Muscle of back (tissue), 11 donors: Measurements from ENCODE around the gene CHID1. TPM values are rescaled to one million over a fixed set of nuclear protein-coding genes. Genes with fewer than 3 reads are reported as not detected.

ENCODE experiments used
- DNase-seq, 3 donors: peaks; one replicate each; pipeline versions ENCODE4 v3.0.0 to v3.0.0-alpha.2; 2013
- polyA plus RNA-seq, 10 donors: library from polyadenylated mRNA; unstranded; fragments of 120-200 nt; gene quantifications; one replicate each; pipeline ENCODE4 v1.2.1, GENCODE V29; 2013; ENCODE audit not compliant: insufficient read length in 10 of 10

The CHID1 gene
- polyA plus RNA-seq, 10 donors = 53.2 to 82.8 (median 64.0) TPM

- peak in 1 of 3 donors; percentile 57 for DNase-seq
These were observed 59.5 kb downstream of the CHID1 start for GRCh38 chr11:850775-851763.

DNA sequence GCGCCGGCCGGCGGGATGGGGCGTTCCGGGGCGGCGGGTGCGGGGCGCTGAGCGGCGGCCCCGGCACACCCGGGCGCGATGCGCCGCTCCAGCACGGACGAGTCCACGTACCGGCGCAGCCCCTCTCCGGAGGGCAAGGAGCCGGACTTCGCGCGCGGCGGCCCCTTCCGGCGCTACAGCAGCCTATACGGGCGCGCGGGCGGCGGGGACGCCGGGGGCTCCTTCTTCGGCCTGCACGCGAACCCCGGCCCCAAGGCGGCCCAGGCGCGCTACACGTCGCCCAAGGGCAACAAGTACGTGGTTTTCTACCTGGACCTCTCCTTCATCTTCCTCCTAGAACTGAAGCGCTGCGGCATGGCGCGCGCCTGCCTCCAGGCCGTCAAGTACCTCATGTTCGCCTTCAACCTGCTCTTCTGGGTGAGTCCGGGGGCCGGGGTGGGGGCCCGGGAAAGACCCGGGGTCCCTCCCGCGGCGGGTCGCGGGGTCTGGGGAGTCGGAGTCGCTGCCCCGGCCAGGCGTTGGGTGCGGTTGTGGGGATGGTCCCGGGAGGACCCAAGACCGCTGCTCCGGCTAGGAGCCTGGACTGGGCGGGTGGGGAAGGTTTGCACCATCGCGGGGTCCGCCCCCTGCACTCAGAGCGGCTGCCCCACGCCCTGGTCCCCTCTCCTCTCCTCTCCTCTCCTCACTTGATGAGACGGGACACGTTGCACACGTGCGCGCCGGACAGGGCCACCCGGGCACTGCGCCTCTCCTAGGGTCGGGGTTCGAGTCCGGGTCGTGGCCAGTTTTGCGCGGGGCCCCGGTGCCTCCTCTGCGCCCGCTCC, 60.4 kb downstream of the CHID1 start:
- peak in 1 of 3 donors; percentile 60 for DNase-seq

GRCh38 chr11:849104-849824, 61.3 kb downstream of the CHID1 start:
- DNase-seq = peak in 1 of 3 donors; percentile 76

- DNase-seq = peak in 1 of 3 donors; percentile 59
These were observed 62.2 kb downstream of the CHID1 start for GRCh38 chr11:848380-848931.

DNA sequence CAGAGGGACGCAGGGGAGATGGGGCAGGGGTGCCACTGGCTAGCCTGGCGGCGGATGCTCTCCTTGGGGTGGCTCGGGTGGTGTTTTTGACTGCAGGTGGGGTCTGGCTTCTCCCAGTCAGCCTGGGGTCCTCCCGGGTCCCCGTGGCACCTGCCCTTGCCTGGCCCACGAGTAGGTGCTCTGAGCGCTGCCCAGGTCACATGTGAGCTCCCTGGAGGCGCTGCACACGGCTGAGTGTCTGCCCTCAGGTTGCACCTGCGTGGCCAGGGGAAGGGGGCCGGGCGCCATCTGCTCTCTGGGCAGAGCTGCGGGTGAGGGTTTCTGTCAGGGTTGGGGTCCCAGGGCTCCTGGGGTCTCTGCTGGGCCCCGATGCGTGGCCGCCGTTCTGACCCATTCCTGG, 62.7 kb downstream of the CHID1 start:
- DNase-seq = no peak

DNA sequence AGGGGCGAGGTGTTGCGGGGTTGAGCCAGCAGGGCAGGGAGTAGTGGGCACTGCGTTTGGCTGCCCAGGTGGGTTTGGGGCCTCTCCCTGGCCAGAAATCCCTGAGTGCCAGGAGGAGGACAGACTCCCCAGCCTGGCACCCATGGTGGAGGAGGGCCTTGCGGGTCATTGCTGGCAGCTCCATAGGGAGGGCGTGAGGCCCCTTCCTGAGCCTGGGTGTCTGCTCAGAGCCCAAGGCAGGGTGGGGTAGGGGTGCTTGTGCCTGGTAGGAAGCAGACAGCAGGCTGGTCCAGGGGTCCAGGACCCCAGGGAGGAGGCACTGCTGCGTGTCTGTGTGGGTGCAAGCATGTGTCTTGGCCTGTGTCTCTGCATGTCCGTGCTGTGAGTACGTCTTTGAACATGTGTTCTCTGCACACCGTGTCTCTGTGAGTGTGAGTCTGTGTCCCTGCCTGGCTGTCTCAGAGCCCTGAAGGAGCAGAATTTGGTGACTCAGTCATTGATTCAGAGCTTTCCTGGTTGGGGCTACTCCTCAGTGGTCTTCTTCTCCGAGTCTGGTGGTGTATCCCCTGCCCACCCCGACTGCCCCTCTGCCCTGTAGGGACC, 64.0 kb downstream of the CHID1 start:
- DNase-seq = no peak

- peak in 1 of 3 donors; percentile 46 for DNase-seq
These were observed 64.6 kb downstream of the CHID1 start for GRCh38 chr11:845872-846495.

DNA sequence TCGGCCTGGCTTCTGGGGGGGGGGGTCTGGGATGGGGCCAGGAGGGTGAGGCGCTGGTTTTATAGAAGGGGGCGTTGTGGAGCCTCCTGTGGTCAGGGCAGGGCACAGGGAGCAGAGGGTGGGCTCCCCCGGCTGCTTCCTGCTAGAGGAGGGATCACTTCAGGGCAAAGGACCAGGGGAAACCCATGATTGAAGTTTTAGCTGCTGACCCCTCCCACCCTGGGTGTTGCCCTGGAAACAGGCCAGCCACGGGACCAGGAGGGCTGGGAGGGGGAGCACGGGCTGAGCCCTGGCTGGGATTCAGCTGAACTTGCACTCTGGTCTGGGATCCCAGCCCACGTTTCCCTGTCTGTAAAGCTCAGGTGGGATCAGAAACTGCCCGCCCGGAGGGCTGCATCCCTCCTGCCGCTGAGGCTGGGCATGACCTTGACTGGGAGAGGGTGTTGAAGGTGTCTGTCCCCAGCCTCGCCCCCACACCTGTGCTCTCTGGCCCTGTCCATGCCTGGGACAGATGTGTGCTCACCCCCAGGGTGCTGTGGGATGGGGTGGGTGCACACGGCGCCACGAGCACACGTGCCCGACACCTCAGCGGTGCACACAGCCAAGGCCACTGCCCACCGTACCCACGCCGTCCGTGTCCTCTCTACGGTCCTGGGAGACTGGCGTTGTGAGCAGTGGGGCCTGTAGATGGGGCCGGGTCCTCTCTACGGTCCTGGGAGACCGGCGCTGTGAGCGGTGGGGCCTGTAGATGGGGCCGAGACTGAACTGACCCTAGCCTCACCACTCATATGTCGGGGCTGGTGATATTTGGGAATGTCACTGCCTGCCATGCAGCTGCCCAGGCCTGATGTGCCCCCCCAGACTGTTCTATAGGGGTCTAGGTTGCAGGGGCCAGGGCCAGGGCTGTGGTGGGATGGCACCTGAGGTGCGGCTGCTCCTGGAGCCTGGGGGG, 65.6 kb downstream of the CHID1 start:
- peak; percentile 92 to 95 (median 94) for DNase-seq

DNA sequence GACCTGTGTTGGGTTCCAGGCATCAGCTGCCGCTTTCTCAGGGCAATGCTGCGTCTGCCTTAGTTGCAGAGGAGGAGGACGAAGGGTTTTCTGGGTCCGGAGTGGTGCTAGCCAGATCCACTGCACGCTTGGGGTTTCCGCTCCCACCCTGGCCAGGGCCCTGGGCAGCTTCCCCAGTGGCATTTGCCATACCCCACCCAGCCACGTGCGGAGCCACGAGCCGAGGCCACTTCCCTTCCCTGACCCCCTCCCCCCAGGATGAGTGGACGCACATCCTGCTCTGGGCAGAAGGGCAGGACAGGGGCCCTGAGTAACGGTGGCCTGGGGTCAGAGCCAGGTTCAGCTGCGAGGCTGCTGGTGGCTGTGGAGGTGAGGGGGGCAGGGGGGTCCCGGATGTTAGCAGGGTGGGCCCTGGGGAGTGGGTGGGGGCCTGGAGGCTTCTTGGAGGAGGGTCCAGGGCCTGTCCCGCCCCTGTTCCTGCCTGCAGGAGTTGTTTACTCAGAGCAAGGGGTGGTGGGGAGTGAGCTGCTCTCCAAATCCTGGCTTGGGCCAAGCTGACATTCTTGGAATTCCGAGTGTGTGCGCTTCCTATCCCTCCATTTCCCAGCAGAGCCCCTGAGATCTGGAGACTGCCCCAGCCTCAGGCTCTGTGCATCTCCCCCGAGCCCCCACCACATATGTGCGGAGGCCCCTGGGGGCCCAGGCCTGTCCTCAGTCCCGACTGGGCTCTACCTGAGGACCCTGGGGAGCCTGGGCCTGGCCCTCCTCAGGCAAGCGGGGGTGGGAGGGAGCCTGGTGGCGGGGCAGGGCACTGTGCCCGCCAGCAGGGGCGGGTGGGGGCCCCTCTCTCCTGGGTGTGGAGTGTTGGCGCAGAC, 66.6 kb downstream of the CHID1 start:
- DNase-seq = peak; percentile 87 to 94 (median 93)

DNA sequence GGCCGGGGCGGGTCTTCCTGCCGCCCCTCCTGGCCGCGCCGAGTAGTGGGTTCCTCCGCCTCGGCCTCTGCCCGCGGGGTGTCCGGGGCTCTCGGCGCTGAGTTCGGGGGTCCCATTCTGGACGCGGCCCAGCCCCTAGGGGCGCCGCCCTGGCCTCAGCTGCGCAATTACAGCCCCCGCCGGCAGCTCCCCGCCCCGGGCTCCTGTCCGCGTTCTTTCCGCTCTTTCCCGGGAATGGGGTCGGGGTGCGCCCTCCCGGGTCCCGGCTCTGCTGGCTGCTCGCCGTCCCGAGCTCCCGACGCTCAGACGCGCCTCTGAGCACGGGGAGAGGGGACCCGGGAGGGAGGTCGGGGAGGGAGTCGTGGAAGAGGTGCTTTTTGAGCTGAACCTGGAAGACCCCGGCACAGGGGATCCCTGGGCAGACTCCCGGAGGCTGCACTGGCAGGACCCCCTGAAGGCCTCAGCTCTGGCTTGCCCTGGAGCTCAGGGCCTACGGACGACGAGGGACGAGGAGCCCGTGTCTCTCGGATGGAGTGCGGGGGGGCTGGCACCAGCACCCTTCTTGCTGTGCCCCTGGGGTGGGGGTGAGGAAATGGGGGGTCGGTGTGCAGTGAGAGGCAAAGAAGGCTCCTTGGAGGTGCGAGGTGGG, 67.4 kb downstream of the CHID1 start:
- peak in 1 of 3 donors; percentile 69 for DNase-seq

DNA sequence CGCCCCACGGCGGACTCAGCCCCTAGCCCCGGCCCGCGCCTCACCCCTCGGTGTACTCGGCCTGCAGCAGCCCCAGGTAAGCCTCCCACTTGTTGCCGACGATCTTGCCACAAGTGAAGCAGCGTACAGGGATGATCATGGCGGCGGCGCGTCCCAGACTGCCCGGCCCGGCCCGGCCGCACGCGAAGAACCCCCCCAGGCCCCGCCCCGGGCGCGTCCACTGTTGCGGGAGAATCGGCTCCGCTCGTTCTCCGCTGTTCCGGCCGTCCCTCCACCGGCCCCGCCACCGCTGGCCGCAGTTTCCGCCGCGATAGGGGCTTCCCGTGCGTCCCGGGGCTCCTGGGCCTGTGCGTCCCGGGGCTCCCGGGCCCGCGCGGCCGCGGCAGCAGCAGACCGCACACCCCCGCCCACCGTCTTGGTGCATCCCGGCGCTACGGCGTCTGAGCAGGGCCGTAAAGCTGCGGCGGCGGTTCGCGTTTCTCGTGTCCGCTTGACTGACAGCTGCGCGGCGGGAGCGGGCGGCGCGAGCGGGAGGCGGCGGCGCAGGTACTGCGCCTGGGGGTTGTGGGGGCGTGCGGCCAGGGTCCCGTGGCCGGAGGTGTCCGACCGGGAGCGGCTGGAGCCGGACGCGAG, 68.1 kb downstream of the CHID1 start, which contains the start of the genes POLR2L and TSPAN4:
POLR2L (minus strand) TSS at position 160 of the 633 bp plus-strand sequence; CDS start at position 139, 21 bp downstream.
TSPAN4 (plus strand) TSS at position 483 of the 633 bp plus-strand sequence. CDS start 7,453 bp downstream, outside the sequence.
- peak; percentile 88 to 96 (median 91) for DNase-seq

GRCh38 chr11:841981-842369, 68.6 kb downstream of the CHID1 start:
- DNase-seq = no peak

GRCh38 chr11:839875-840617, 70.6 kb downstream of the CHID1 start:
- no peak for DNase-seq

- DNase-seq = no peak
These were observed 71.4 kb downstream of the CHID1 start for GRCh38 chr11:839280-839623.

- DNase-seq = peak in 1 of 3 donors; percentile 51
These were observed 72.0 kb downstream of the CHID1 start for GRCh38 chr11:838441-839279.
